ENCODE measurements around the gene HSD17B3.

HSD17B3 gene

DNA sequence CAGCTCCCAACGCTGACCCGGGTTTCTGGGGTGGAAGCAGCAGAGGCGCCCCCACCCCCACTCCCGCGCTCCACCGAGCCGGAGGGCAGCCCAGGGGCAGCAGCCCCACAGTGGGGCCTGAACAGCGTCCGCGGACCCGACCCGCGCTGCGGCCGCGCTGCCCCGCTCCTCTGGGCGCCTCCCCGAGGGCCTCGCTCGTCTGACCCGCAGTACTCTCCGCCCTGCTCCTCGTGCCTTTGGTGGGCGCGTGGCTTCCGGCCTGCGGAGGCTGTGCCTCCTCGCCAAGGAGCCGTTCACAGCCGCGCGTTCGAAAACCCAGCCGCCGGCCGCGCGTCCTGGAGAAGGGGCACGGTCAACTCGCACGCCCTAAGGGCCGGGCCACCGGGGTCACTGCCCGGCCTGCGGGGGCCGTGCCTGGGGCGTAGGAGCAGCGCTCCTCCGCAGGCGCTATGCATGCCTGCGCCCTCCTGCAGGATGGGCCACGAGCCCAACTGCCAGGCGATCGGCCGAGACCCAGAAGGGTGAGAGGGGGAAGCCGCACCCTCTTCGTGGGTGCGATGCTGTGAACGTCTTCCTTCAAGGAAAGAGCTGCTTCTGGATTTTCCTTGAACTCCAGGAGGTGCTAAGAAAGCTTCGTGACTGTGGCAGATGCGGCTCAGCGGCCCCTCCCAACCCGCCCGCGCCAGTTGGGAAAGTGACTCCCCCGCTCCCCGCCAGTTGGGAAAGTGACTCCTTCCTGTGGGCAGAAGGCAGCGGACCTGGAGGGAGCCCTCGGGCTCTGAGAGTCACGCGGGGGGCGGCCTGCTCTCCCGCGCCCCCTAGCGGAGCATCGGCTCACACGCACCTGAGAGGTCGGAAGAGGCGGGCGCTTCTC lies 82.7 kb downstream of the HSD17B3 start:
- peaks cover 3% of the 10 kb centered on the region; the same call in 1 of the 2 replicates for H3K9me3 ChIP-seq (ENCODE audit: insufficient read depth, low read length)
- no peaks in the 10 kb centered on the region for H3K79me2 ChIP-seq (ENCODE audit: low read length)
- H3K36me3 ChIP-seq (replicated peaks; ENCODE audit: low read depth, low read length): no peaks in the 10 kb centered on the region
- H3K9ac ChIP-seq (ENCODE audit: low read length): no peak overlapping the region
- peaks cover 3% of the 10 kb centered on the region; the same call in 1 of the 2 replicates for H3K4me1 ChIP-seq (ENCODE audit: low read length)
- H3K27ac ChIP-seq (ENCODE audit: low read length): no peak overlapping the region
- TF ChIP-seq CTCF (IDR thresholded peaks at IDR 0.05; ENCODE audit: low read depth, low read length): no peak
- no peak for TF ChIP-seq EZH2phosphoT487 (IDR thresholded peaks at IDR 0.05; ENCODE audit: low read depth)
- H2AFZ ChIP-seq (ENCODE audit: low read depth, low read length): no peak overlapping the region
- no peak overlapping the region for H3K4me3 ChIP-seq (ENCODE audit: low read length)
- no peak overlapping the region for H3K4me2 ChIP-seq (ENCODE audit: low read length)
- H4K20me1 ChIP-seq (ENCODE audit: insufficient read depth, low read length): no peaks in the 10 kb centered on the region
- H3K27me3 ChIP-seq (ENCODE audit: low read depth, low read length): peaks cover 31% of the 10 kb centered on the region; the same call in 1 of the 2 replicates

- TF ChIP-seq CTCF (IDR thresholded peaks at IDR 0.05; ENCODE audit: low read depth, low read length) (peak; percentile 94), EZH2phosphoT487 (IDR thresholded peaks at IDR 0.05; ENCODE audit: low read depth) (no peak)
- peak overlapping the region; percentile 98 for H2AFZ ChIP-seq (ENCODE audit: low read depth, low read length)
- no peaks in the 10 kb centered on the region for H3K36me3 ChIP-seq (replicated peaks; ENCODE audit: low read depth, low read length)
- no peaks in the 10 kb centered on the region for H3K9me3 ChIP-seq (ENCODE audit: insufficient read depth, low read length)
- peak overlapping the region; percentile 95 for H3K4me2 ChIP-seq (ENCODE audit: low read length)
- peaks cover 3% of the 10 kb centered on the region; the same call in 1 of the 2 replicates for H3K4me1 ChIP-seq (ENCODE audit: low read length)
- H3K79me2 ChIP-seq (ENCODE audit: low read length): no peaks in the 10 kb centered on the region
- peak overlapping the region; percentile 75 for H3K4me3 ChIP-seq (ENCODE audit: low read length)
- no peak overlapping the region for H3K27ac ChIP-seq (ENCODE audit: low read length)
- peak overlapping the region; percentile 51; the same call in 1 of the 2 replicates for H3K9ac ChIP-seq (ENCODE audit: low read length)
- H3K27me3 ChIP-seq (ENCODE audit: low read depth, low read length): peaks cover 28% of the 10 kb centered on the region; the same call in 1 of the 2 replicates
- H4K20me1 ChIP-seq (ENCODE audit: insufficient read depth, low read length): no peaks in the 10 kb centered on the region
These were observed 84.0 kb downstream of the HSD17B3 start for GRCh38 chr9:96217754-96218693.

DNA sequence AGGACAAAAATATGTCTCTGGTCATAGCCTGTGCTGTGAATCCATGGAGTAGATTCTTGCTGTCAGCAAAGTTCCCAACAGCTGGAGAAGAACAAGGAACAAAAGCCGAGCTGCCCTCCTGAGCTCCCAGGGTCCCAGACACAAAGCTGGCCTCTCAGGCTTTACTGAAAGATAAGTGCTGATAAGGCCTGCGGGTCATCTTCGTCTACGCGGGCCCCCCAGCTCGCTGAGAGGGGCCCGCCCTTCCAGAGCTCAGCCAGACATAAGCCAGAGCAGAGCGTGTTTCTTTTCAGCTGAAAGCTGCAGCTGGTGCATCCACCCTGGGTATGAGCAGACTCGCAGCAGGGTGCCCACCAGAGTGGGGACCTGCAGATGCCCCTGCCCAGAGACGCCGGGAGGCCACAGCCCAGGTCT lies 84.7 kb downstream of the HSD17B3 start:
- Histone ChIP-seq H3K9ac (ENCODE audit: low read length) (no peak overlapping the region), H3K4me2 (ENCODE audit: low read length) (no peak overlapping the region), H3K27ac (ENCODE audit: low read length) (no peak overlapping the region), H3K9me3 (ENCODE audit: insufficient read depth, low read length) (no peaks in the 10 kb centered on the region), H2AFZ (ENCODE audit: low read depth, low read length) (no peak overlapping the region), H3K27me3 (ENCODE audit: low read depth, low read length) (peaks cover 22% of the 10 kb centered on the region; the same call in 1 of the 2 replicates), H3K79me2 (ENCODE audit: low read length) (no peaks in the 10 kb centered on the region), H3K36me3 (replicated peaks; ENCODE audit: low read depth, low read length) (no peaks in the 10 kb centered on the region), H3K4me1 (ENCODE audit: low read length) (peaks cover 3% of the 10 kb centered on the region; the same call in 1 of the 2 replicates), H4K20me1 (ENCODE audit: insufficient read depth, low read length) (no peaks in the 10 kb centered on the region), H3K4me3 (ENCODE audit: low read length) (no peak overlapping the region)
- TF ChIP-seq EZH2phosphoT487 (IDR thresholded peaks at IDR 0.05; ENCODE audit: low read depth) (no peak), CTCF (IDR thresholded peaks at IDR 0.05; ENCODE audit: low read depth, low read length) (no peak)

Measured in OCI-LY3 (cell line).